GM21381 (cell line): ENCODE results near the gene OTOA.
"Not testable (repeated sequence)": the region's sequence is repeated elsewhere in the genome, so short reads cannot be mapped to it uniquely, and the experiment has no call there.

Experiments used
- ATAC-seq: cut with Tn5 transposase; IDR thresholded peaks from one replicate; pipeline ENCODE4 v1.9.1; 2021; ENCODE audit warnings: mild to moderate bottlenecking, moderate library complexity; ENCODE audit not compliant: unreplicated experiment

Gene OTOA

GRCh38 chr16:21663889-21664647 lies at the start of gene OTOA:
Gene OTOA (plus strand): TSS chr16:21663968. CDS start chr16:21678515, 14,547 bp downstream.
- no peak for ATAC-seq

DNA sequence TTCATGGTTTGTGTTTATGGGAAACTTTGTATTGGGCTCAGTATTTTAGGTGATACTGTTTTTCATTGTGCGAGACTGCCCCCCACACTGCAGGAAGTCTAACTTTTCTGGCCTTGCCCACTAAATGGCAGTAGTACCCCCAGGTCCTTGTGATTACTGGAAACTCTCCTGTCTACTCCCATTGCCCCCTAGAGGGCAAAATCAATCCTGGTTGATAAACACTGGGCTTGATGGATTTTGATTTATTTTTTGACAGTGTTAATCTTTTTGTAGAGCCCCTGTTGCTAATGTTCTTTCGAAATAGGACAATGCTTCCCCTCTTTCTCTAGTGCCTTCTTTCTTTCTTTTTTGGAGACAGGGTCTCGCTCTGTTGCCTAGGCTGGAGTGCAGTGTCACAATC lies 48.9 kb upstream of the OTOA start:
- no peak for ATAC-seq

DNA sequence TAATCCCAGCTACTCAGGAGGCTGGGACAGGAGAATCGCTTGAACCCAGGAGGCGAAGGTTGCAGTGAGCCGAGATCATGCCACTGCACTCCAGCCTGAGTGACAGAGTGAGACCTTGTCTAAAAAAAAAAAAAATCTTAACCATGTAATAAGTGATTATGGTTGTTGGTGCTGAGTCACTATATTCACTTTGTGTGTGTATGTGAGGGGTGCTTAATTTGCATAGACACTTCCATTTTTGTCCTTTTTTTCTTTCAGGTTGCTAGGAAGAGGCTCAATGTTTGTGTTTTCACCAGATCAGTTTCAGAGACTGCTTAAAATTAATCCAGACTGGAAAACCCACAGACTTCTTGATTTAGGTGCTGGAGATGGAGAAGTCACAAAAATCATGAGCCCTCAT lies 46.2 kb upstream of the OTOA start:
- ATAC-seq, result no peak

- no peak for ATAC-seq
Measured at GRCh38 chr16:21618281-21618680, 45.5 kb upstream of the OTOA start.

DNA sequence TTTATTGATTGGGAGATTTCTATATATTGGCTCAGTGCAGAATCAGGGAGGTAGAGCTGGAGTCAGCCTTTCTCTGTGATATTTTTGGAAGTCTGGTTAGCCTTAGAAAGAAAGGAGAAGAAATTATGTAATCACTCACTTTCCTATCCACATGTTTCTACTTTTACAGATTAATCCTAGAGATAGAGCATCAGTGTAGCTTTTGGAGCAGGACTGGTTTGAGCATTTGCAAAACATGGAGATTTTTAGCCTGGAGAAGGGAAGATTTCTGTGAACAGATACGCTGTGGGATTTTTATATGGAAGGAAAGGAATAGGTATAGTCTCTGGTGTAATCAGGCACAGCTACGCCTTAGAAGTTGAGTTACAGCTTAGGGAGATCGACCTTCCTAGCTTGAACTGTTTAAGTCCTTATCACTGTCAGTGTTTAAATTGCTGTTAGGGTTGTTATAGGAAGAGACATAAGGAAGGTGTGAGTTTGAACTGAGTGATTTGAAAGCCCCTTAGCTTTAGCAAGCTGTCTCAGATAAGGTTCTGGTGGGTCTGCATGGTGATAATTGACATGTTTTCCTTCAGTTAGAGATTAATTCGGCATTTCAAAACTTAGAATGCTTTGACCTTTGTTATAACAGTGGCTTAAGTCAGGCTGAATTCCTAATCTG lies 43.9 kb upstream of the OTOA start:
- no peak for ATAC-seq

GRCh38 chr16:21620592-21620991 lies 43.2 kb upstream of the OTOA start:
- ATAC-seq, result no peak

- ATAC-seq, result no peak
Measured at GRCh38 chr16:21622545-21622944, 41.2 kb upstream of the OTOA start.

DNA sequence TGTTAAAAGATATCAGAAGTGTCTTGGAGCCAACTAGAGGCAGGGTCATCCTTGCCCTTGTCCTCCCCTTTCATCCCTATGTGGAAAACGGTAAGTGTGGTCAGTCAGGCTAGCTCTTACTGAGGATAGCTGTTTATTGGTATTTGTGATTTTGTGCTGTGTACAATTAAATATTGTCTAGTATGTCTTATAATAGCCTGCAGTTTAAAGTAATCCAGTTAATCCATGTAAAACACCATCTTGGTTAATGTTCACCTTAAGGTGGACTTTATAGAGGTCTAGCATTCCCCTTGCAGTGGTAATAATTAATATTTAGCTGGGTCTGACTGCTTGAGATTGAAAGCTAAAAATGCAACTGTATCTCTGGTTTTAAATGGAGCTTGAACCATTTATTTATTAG lies 38.7 kb upstream of the OTOA start:
- ATAC-seq, result no peak

GRCh38 chr16:21626659-21627277 lies 37.0 kb upstream of the OTOA start:
- no peak for ATAC-seq

GRCh38 chr16:21628121-21628726 lies 35.5 kb upstream of the OTOA start:
- no peak for ATAC-seq

GRCh38 chr16:21628772-21629171 lies 35.0 kb upstream of the OTOA start:
- no peak for ATAC-seq

DNA sequence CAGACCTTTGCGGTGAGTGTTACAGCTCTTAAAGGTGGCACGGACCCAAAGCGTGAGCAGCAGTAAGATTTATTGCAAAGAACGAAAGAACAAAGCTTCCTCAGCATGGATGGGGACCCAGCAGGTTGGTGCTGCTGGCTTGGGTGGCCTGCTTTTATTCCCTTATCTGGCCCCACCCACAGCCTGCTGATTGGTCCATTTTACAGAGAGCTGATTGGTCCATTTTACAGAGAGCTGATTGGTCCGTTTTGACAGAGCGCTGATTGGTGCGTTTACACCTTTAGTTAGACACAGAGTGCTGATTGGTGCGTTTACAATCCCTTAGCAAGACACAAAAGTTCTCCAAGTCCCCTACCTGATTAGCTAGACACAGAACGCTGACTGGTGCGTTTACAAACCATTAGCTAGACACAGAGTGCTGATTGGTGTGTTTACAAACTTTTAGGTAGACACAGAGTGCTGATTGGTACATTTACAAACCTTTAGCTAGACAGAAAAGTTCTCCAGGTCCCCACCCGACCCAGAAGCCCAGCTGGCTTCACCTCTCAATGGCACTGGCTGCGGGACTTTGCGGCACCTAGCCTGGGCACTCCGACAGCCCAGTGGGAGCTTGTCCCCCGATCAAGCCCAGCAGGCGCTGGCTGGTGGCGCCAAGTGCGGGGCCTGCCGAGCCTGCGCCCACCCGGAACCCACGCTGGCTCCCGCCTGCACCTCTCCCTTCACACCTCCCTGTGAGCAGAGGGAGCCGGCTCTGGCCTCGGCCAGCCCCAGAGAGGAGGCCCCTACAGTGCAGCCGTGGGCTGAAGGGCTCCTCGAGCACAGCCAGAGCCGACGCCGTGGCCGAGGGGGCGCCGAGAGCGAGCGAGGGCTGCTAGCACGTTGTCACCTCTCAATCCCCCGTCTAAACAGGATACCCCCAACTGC lies 33.9 kb upstream of the OTOA start:
- ATAC-seq, result not testable (repeated sequence)

- ATAC-seq, result not testable (repeated sequence)
Measured at GRCh38 chr16:21630866-21631265, 32.9 kb upstream of the OTOA start.

DNA sequence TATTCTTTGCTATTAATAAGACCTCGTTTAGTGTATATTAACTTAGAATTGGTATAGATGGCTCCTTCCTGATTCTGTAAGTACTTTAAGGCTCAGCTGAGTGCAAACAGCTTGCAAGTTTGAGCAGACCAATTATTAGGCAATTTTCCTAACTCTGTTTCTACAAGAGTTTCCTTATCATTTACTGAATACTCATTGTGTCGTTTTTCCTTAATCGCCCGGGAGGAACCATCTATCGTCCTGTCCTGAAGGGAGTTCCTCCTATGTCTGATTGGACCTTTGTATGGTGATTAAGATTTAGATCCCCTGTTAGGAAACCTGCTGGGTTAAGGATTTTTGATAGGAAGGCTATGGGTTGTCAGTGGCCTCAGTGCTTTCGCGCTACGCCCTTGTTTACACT lies 32.4 kb upstream of the OTOA start:
- ATAC-seq, result not testable (repeated sequence)

GRCh38 chr16:21631951-21632575 lies 31.7 kb upstream of the OTOA start:
- not testable (repeated sequence) for ATAC-seq

DNA sequence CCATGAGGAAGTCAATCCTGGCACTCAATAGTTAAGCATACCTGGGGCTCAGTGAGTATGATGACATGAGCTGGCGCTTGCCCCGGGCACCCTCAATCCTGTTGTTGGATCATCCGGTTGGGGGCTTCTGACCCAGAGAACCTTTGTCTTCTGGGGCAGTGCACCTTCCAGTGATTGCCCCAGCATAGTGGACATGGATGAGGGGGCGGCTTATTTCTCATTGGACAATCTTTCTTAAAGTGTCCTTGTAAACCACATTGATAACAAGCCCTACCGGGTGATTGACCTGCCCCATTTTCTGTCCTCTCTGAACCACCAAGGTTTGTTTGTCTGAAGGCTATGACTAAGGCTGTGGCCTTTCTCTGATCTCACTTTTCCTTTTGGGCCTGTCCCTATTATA lies 29.6 kb upstream of the OTOA start:
- no peak for ATAC-seq

DNA sequence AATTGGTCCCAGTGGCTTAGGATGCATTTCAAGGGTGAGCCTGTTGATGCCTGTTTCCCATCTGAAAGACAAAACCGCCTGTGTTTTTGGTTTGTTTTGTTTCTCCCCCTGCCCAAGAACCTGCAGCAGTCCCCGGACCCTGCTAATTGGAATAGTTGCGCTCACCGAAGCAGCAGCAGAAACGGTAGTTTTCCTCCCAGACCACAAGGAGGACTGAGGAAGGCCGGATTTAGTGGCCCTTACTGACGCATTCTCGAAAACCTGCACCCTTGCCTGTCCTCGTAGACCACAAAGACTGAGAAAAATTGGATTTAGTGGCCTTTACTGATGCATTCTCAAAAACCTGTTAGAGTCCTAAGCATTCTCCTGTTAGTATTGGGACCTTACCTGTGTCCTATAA lies 28.1 kb upstream of the OTOA start:
- ATAC-seq, result not testable (repeated sequence)

DNA sequence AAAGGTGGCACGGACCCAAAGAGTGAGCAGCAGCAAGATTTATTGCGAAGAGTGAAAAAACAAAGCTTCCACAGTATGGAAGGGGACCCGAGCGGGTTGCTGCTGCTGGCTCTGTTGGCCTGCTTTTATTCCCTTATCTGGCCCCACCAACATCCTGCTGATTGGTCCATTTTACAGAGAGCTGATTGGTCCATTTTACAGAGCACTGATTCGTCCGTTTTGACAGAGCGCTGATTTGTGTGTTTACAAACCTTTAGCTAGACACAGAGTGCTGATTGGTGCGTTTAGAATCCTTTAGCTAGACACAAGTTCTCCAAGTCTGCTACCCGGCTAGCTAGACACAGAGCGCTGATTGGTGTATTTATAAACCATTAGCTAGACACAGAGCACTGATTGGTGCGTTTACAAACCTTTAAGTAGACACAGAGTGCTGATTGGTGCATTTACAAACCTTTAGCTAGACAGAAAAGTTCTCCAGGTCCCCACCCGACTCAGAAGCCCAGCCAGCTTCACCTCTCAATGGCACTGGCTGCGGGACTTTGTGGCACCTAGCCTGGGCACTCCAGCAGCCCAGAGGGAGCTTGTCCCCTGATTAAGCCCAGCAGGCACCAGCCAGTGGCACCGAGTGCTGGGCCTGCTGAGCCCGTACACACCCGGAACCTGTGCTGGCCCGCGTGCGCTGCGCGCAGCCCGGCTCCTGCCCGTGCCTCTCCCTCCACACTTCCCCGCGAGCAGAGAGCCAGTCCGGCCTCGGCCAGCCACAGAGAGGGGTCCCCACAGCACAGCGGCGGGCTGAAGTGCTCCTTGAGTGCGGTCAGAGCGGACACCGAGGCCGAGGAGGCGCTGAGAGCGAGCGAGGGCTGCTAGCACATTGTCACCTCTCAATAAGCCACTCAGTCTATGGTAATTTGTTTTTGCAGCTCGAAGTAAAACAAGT lies 26.5 kb upstream of the OTOA start:
- no peak for ATAC-seq

DNA sequence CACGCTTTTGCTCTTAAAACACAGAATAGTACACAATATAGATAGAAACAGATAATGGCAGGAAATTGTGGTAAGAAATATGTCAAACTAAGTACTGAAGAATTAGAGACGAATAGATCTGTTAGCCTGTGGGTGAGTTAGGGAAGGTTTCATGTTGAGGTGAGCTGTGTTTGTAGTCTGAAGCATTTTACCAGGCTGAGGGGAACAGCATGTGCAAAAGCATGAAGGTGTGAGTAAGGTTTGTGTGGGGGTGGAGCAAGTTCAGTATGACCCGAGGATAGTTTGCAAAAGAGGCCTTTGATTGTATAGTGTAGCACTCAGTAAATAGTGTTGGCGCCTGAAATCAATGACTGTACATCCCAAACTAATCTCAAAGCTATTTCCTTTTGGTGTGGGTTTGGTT lies 25.2 kb upstream of the OTOA start:
- no peak for ATAC-seq
